BLaER1 (cell line): ENCODE measurements around the gene C6orf58.

Source experiments
- H3K27ac ChIP-seq: shearing (Covaris generic); formaldehyde crosslinking; 2 replicates; pipeline ENCODE4 v1.8.1; 2022
- H3K27me3 ChIP-seq: shearing (Covaris generic); formaldehyde crosslinking; 2 replicates; pipeline ENCODE4 v1.8.1; 2022
- H3K36me3 ChIP-seq: shearing (Covaris generic); formaldehyde crosslinking; 2 replicates; pipeline ENCODE4 v1.8.1; 2022
- H3K4me1 ChIP-seq: shearing (Covaris generic); formaldehyde crosslinking; 2 replicates; pipeline ENCODE4 v1.8.1; 2022
- H3K4me2 ChIP-seq: shearing (Covaris generic); formaldehyde crosslinking; 2 replicates; pipeline ENCODE4 v1.8.1; 2022
- H3K4me3 ChIP-seq: shearing (Covaris generic); formaldehyde crosslinking; 2 replicates; pipeline ENCODE4 v1.8.1; 2022
- H3K9ac ChIP-seq: shearing (Covaris generic); formaldehyde crosslinking; 2 replicates; pipeline ENCODE4 v1.8.1; 2022
- H3K9me3 ChIP-seq: shearing (Covaris generic); formaldehyde crosslinking; 2 replicates; pipeline ENCODE4 v1.8.1; 2022
- H4K20me1 ChIP-seq: shearing (Covaris generic); formaldehyde crosslinking; 2 replicates; pipeline ENCODE4 v1.8.1; 2022
- Cebpa-rat ChIP-seq: shearing (Covaris generic); IDR thresholded peaks from 2 replicates; pipeline ENCODE4 v1.8.1; 2022

C6orf58 gene

GRCh38 chr6:127564761-127565160 is 12.2 kb upstream of the C6orf58 start:
- Histone ChIP-seq H3K4me1 (no peaks in the 10 kb centered on the region), H4K20me1 (no peaks in the 10 kb centered on the region), H3K36me3 (no peaks in the 10 kb centered on the region), H3K4me2 (no peak overlapping the region), H3K27me3 (no peaks in the 10 kb centered on the region), H3K9me3 (no peaks in the 10 kb centered on the region), H3K9ac (no peak overlapping the region), H3K4me3 (no peak overlapping the region), H3K27ac (no peak overlapping the region)
- TF ChIP-seq Cebpa-rat, result no peak

- Histone ChIP-seq H3K9ac (no peak overlapping the region), H3K9me3 (no peaks in the 10 kb centered on the region), H3K4me3 (no peak overlapping the region), H3K27ac (no peak overlapping the region), H4K20me1 (no peaks in the 10 kb centered on the region), H3K4me2 (no peak overlapping the region), H3K27me3 (no peaks in the 10 kb centered on the region), H3K4me1 (no peaks in the 10 kb centered on the region), H3K36me3 (no peaks in the 10 kb centered on the region)
- no peak for TF ChIP-seq Cebpa-rat
These were observed 10.9 kb upstream of the C6orf58 start for GRCh38 chr6:127566119-127566518.

- Histone ChIP-seq H3K4me1 (no peaks in the 10 kb centered on the region), H3K9me3 (no peaks in the 10 kb centered on the region), H3K9ac (no peak overlapping the region), H3K27me3 (no peaks in the 10 kb centered on the region), H4K20me1 (no peaks in the 10 kb centered on the region), H3K36me3 (no peaks in the 10 kb centered on the region), H3K4me3 (no peak overlapping the region), H3K4me2 (no peak overlapping the region), H3K27ac (no peak overlapping the region)
- TF ChIP-seq Cebpa-rat, result no peak
These were observed 10.3 kb upstream of the C6orf58 start for GRCh38 chr6:127566651-127567050.

GRCh38 chr6:127567476-127567875 is 9.5 kb upstream of the C6orf58 start:
- Histone ChIP-seq H3K4me2 (no peak overlapping the region), H3K9me3 (no peaks in the 10 kb centered on the region), H3K27me3 (no peaks in the 10 kb centered on the region), H3K36me3 (no peaks in the 10 kb centered on the region), H3K4me1 (no peaks in the 10 kb centered on the region), H3K9ac (no peak overlapping the region), H3K4me3 (no peak overlapping the region), H4K20me1 (no peaks in the 10 kb centered on the region), H3K27ac (no peak overlapping the region)
- TF ChIP-seq Cebpa-rat, result no peak

- Histone ChIP-seq H3K9me3 (no peaks in the 10 kb centered on the region), H3K4me3 (no peak overlapping the region), H3K27ac (no peak overlapping the region), H3K9ac (no peak overlapping the region), H3K4me2 (no peak overlapping the region), H4K20me1 (no peaks in the 10 kb centered on the region), H3K27me3 (no peaks in the 10 kb centered on the region), H3K36me3 (no peaks in the 10 kb centered on the region), H3K4me1 (no peaks in the 10 kb centered on the region)
- no peak for TF ChIP-seq Cebpa-rat
These were observed 6.1 kb upstream of the C6orf58 start for GRCh38 chr6:127570739-127571389.

GRCh38 chr6:127578900-127579299 is 1.9 kb downstream of the C6orf58 start:
- H3K9me3 ChIP-seq, result no peaks in the 10 kb centered on the region
- no peak overlapping the region for H3K9ac ChIP-seq
- no peak overlapping the region for H3K27ac ChIP-seq
- no peak overlapping the region for H3K4me2 ChIP-seq
- no peaks in the 10 kb centered on the region for H3K27me3 ChIP-seq
- TF ChIP-seq Cebpa-rat, result no peak
- H4K20me1 ChIP-seq, result no peaks in the 10 kb centered on the region
- no peak overlapping the region for H3K4me3 ChIP-seq
- no peaks in the 10 kb centered on the region for H3K36me3 ChIP-seq
- no peaks in the 10 kb centered on the region for H3K4me1 ChIP-seq

- H3K4me1 ChIP-seq, result no peaks in the 10 kb centered on the region
- H3K4me3 ChIP-seq, result no peak overlapping the region
- H3K27me3 ChIP-seq, result no peaks in the 10 kb centered on the region
- H3K9me3 ChIP-seq, result no peaks in the 10 kb centered on the region
- no peak for TF ChIP-seq Cebpa-rat
- no peaks in the 10 kb centered on the region for H4K20me1 ChIP-seq
- H3K4me2 ChIP-seq, result no peak overlapping the region
- H3K36me3 ChIP-seq, result no peaks in the 10 kb centered on the region
- no peak overlapping the region for H3K9ac ChIP-seq
- no peak overlapping the region for H3K27ac ChIP-seq
These were observed 4.6 kb downstream of the C6orf58 start for GRCh38 chr6:127581576-127581975.

GRCh38 chr6:127582777-127583462 is 5.9 kb downstream of the C6orf58 start:
- H3K4me1 ChIP-seq, result no peaks in the 10 kb centered on the region
- TF ChIP-seq Cebpa-rat, result no peak
- no peaks in the 10 kb centered on the region for H4K20me1 ChIP-seq
- H3K36me3 ChIP-seq, result no peaks in the 10 kb centered on the region
- H3K9ac ChIP-seq, result no peak overlapping the region
- H3K9me3 ChIP-seq, result no peaks in the 10 kb centered on the region
- H3K4me3 ChIP-seq, result no peak overlapping the region
- no peak overlapping the region for H3K27ac ChIP-seq
- no peak overlapping the region for H3K4me2 ChIP-seq
- H3K27me3 ChIP-seq, result no peaks in the 10 kb centered on the region

GRCh38 chr6:127585123-127585522 is 8.1 kb downstream of the C6orf58 start:
- no peak overlapping the region for H3K9ac ChIP-seq
- H3K4me1 ChIP-seq, result no peaks in the 10 kb centered on the region
- H3K4me2 ChIP-seq, result no peak overlapping the region
- no peak overlapping the region for H3K27ac ChIP-seq
- no peak for TF ChIP-seq Cebpa-rat
- H3K36me3 ChIP-seq, result no peaks in the 10 kb centered on the region
- H4K20me1 ChIP-seq, result no peaks in the 10 kb centered on the region
- H3K27me3 ChIP-seq, result no peaks in the 10 kb centered on the region
- no peak overlapping the region for H3K4me3 ChIP-seq
- H3K9me3 ChIP-seq, result no peaks in the 10 kb centered on the region

GRCh38 chr6:127586372-127586771 is 9.4 kb downstream of the C6orf58 start:
- Histone ChIP-seq H3K4me1 (no peaks in the 10 kb centered on the region), H3K9me3 (no peaks in the 10 kb centered on the region), H3K27ac (no peak overlapping the region), H3K4me2 (no peak overlapping the region), H3K36me3 (no peaks in the 10 kb centered on the region), H3K9ac (no peak overlapping the region), H4K20me1 (no peaks in the 10 kb centered on the region), H3K4me3 (no peak overlapping the region), H3K27me3 (no peaks in the 10 kb centered on the region)
- TF ChIP-seq Cebpa-rat, result no peak
